HCT116 (cell line): ENCODE data around the gene MORN1. TPM values are rescaled to one million over a fixed set of nuclear protein-coding genes. Genes with fewer than 3 reads are reported as not detected.

ENCODE experiments used
- ATAC-seq: fragments of 200-7000 bp; cut with Tn5 transposase; 2 replicates; pipeline ENCODE4 v1.9.1; 2020; ENCODE audit warnings: mild to moderate bottlenecking, moderate library complexity
- BruUV-seq: library from RNA; stranded (reverse); fragments of 400-500 nt; replicated peaks from 2 replicates; lab custom pipeline; 2021; lab: Mats Ljungman, UMichigan
- CTCF ChIA-PET: fragments of 300-600 bp; sonication (Branson Sonifier 250); formaldehyde crosslinking; loops from one replicate; lab custom pipeline; 2021; ENCODE audit warnings: antibody characterized with exemption; lab: Charles Lee
- POLR2A ChIA-PET: fragments of 300-600, 350-600 bp; sonication (Branson Sonifier 250); formaldehyde crosslinking; loops from one replicate; lab custom pipeline; 2021; ENCODE audit warnings: antibody characterized with exemption; lab: Charles Lee
- RAD21 ChIA-PET, 2 experiments: fragments of 300-600 bp; sonication (Branson Sonifier 250); formaldehyde crosslinking; loops; one replicate each; lab custom pipeline; 2023; ENCODE audit warnings: low total read pairs in 2 of 2; ENCODE audit not compliant: uncharacterized antibody in 2 of 2, unreplicated experiment in 2 of 2, low non-redundant PET in 1 of 2; lab: Charles Lee
- DNase-seq: peaks from one replicate; pipeline ENCODE4 v3.0.0-alpha.2; 2010; ENCODE audit warnings: low read depth, low spot score
- H2AFZ ChIP-seq: fragments of 200-600 bp; shearing (Covaris generic), sonication (generic); 2 replicates; pipeline ENCODE4 v1.6.1; 2017; ENCODE audit warnings: low read depth, mixed run types, mixed read lengths, antibody characterized with exemption, low read length; ENCODE audit not compliant: poor library complexity, severe bottlenecking
- H3K27ac ChIP-seq: 2 replicates; pipeline ENCODE4 v1.5.1; 2012; ENCODE audit warnings: low read depth, low read length
- H3K27me3 ChIP-seq: fragments of 200-600 bp; sonication (generic); 2 replicates; pipeline ENCODE4 v1.6.1; 2016; ENCODE audit warnings: mixed run types, low read length, mixed read lengths; ENCODE audit not compliant: insufficient read depth
- H3K36me3 ChIP-seq, 2 experiments: fragments of 200-500 bp in 1 of 2; fragments of 200-600 bp in 1 of 2; sonication (Bioruptor generic) in 1 of 2; sonication (generic) in 1 of 2; 2 replicates each; pipeline versions ENCODE4 v1.5.1 to v1.6.1; 2014 to 2016; ENCODE audit warnings: low read length in 2 of 2, inconsistent platforms in 1 of 2, mixed read lengths in 1 of 2, mixed run types in 1 of 2; ENCODE audit not compliant: insufficient read depth in 2 of 2, control insufficient read depth in 1 of 2
- H3K4me1 ChIP-seq, 2 experiments: fragments of 200-600 bp in 1 of 2; sonication (generic) in 1 of 2; 2 replicates each; pipeline versions ENCODE4 v1.5.1 to v1.6.1; 2012 to 2017; ENCODE audit warnings: low read length in 2 of 2, inconsistent platforms in 1 of 2, mild to moderate bottlenecking in 1 of 2, mixed read lengths in 1 of 2, mixed run types in 1 of 2, moderate library complexity in 1 of 2; ENCODE audit not compliant: insufficient read depth in 2 of 2, control insufficient read depth in 1 of 2
- H3K4me2 ChIP-seq: fragments of 200-600 bp; sonication (generic); 2 replicates; pipeline ENCODE4 v1.6.1; 2017; ENCODE audit warnings: mixed run types, low read length, mixed read lengths
- H3K4me3 ChIP-seq, 2 experiments: fragments of 200-600 bp in 1 of 2; sonication (generic) in 1 of 2; replicated peaks in 1 of 2; 2 replicates each; pipeline ENCODE4 v1.5.1; 2011 to 2016; ENCODE audit warnings: low read length in 2 of 2, control low read depth in 1 of 2, low read depth in 1 of 2, mild to moderate bottlenecking in 1 of 2, mixed read lengths in 1 of 2, mixed run types in 1 of 2
- H3K79me2 ChIP-seq: fragments of 200-600 bp; sonication (generic); 2 replicates; pipeline ENCODE4 v1.6.1; 2017; ENCODE audit warnings: mild to moderate bottlenecking, mixed run types, low read length, moderate library complexity, mixed read lengths; ENCODE audit not compliant: insufficient read depth
- H3K9ac ChIP-seq: fragments of 200-600 bp; sonication (generic); 2 replicates; pipeline ENCODE4 v1.6.1; 2016; ENCODE audit warnings: low read length, mixed read lengths
- H3K9me2 ChIP-seq: fragments of 200-600 bp; sonication (generic), shearing (Covaris generic); 2 replicates; pipeline ENCODE4 v1.6.1; 2017; ENCODE audit warnings: mixed run types, mild to moderate bottlenecking, moderate library complexity; ENCODE audit not compliant: insufficient read depth
- H3K9me3 ChIP-seq, 2 experiments: fragments of 200-500 bp in 1 of 2; fragments of 200-600 bp in 1 of 2; sonication (Bioruptor generic) in 1 of 2; sonication (generic) in 1 of 2; 2 replicates each; pipeline ENCODE4 v1.6.1; 2014 to 2017; ENCODE audit warnings: low read length in 2 of 2, mixed read lengths in 2 of 2, inconsistent platforms in 1 of 2, low read depth in 1 of 2, mild to moderate bottlenecking in 1 of 2, mixed run types in 1 of 2, moderate library complexity in 1 of 2; ENCODE audit not compliant: control insufficient read depth in 1 of 2, insufficient read depth in 1 of 2
- H4K20me1 ChIP-seq: fragments of 200-600 bp; sonication (generic), shearing (Covaris generic); 2 replicates; pipeline ENCODE4 v1.6.1; 2017; ENCODE audit warnings: mixed run types, mild to moderate bottlenecking, moderate library complexity; ENCODE audit not compliant: insufficient read depth
- CBX3 ChIP-seq: IDR thresholded peaks from 2 replicates; pipeline ENCODE4 v1.6.1; 2012; ENCODE audit warnings: low read depth
- SRF ChIP-seq: IDR thresholded peaks from 2 replicates; pipeline ENCODE4 v1.6.1; 2012; ENCODE audit warnings: low read depth
- YY1 ChIP-seq: IDR thresholded peaks from 2 replicates; pipeline ENCODE4 v1.6.1; 2011; ENCODE audit warnings: low read length, low read depth, moderate library complexity, mild to moderate bottlenecking; ENCODE audit not compliant: insufficient replicate concordance; ENCODE audit errors: extremely low read depth
- ZBTB33 ChIP-seq: IDR thresholded peaks from 2 replicates; pipeline ENCODE4 v1.6.1; 2011; ENCODE audit warnings: mild to moderate bottlenecking, low read length, moderate library complexity; ENCODE audit not compliant: insufficient replicate concordance; ENCODE audit errors: extremely low read depth
- intact Hi-C: fragments of 100-400 bp; cut with micrococcal nuclease; formaldehyde crosslinking; loops from 2 replicates; pipeline ENCODE4 v1.10.0; 2022
- total RNA-seq: library from RNA; stranded (reverse); gene quantifications from one replicate; pipeline ENCODE4 v1.2.1, GENCODE V29; 2021; ENCODE audit not compliant: unreplicated experiment

The MORN1 gene
- total RNA-seq, 1 experiment from 2014 or later, result 21.4 TPM

DNA sequence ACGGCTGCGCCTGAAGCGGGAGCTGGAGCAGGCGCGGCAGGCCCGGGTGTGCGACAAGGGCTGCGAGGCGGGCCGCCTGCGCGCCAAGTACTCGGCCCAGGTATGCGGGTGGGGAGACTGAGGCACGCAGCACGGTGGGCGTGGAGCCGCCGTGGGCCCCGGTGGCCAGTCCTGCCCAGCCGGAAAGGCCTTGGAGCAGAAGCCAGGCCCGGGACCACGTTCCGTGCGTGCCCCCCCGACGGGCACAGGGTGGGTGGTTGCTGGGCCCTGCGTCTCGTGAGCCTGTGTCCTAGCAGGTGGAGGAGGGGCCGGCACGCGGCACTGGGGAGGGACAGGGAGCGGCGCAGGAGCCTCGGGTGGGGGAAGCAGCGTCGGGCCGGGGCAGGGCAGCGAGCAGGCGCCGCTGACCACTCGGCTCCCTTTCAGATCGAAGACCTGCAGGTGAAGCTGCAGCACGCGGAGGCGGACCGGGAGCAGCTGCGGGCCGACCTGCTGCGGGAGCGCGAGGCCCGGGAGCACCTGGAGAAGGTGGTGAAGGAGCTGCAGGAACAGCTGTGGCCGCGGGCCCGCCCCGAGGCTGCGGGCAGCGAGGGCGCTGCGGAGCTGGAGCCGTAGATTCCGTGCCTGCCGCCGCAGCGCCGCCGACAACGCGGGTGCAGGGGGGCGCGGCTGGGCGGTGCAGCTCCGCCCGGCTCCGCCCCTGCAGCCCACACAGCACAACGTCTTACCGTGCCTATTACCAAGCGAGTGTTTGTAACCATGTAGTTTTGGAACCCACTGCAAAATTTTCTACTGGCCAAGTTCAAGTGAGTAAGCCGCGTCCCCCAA lies 85.0 kb downstream of the MORN1 start:
- intact Hi-C loops, result no loop called here
- ChIA-PET CTCF (interaction anchor here (0.7 to 1.0 kb wide), 2 partner anchors 9 to 112 kb away, joined by 3 to 7 read pairs; partner anchors contain the start of gene FAAP20), POLR2A (no interaction called here), RAD21 (no interaction called here)
- no peaks in the 10 kb centered on the region for H3K9me2 ChIP-seq
- H3K27me3 ChIP-seq, result no peaks in the 10 kb centered on the region
- H3K9me3 ChIP-seq, result no peaks in the 10 kb centered on the region
- H4K20me1 ChIP-seq, result no peaks in the 10 kb centered on the region
- H2AFZ ChIP-seq, result no peak overlapping the region
- TF ChIP-seq YY1 (no peak), CBX3 (no peak), SRF (no peak), ZBTB33 (no peak)
- H3K9ac ChIP-seq, result no peak overlapping the region
- BruUV-seq, result no TSS peak
- no peak for ATAC-seq
- H3K36me3 ChIP-seq, result peaks cover 9 to 12% of the 10 kb centered on the region in 2 experiments; a peak in 3 of 4 replicates
- H3K4me3 ChIP-seq, result no peak overlapping the region
- H3K4me2 ChIP-seq, result no peak overlapping the region
- H3K4me1 ChIP-seq, result peaks cover 4 to 5% of the 10 kb centered on the region in 2 experiments; a peak in 3 of 4 replicates
- peaks cover 13% of the 10 kb centered on the region; the same call in 1 of the 2 replicates for H3K79me2 ChIP-seq
- DNase-seq, result no peak
- H3K27ac ChIP-seq, result no peak overlapping the region
